HEK293 (cell line): ENCODE measurements around the gene IST1.
A peak's percentile ranks its signal among the peaks of the same experiment; 100 is the strongest.

ENCODE experiments used
- EGR2 ChIP-seq: fragments of 450-650 bp; formaldehyde crosslinking; IDR thresholded peaks from 2 replicates; pipeline ENCODE4 v1.5.1; 2016; ENCODE audit warnings: low read depth, missing biosample characterization, missing genetic modification characterization
- FEZF1 ChIP-seq: fragments of 450-650 bp; formaldehyde crosslinking; IDR thresholded peaks from 2 replicates; pipeline ENCODE4 v1.5.1; 2016; ENCODE audit warnings: missing biosample characterization, missing genetic modification characterization
- IKZF3 ChIP-seq: fragments of 450-650 bp; IDR thresholded peaks from 2 replicates; pipeline ENCODE4 v1.5.0; 2018; ENCODE audit warnings: missing biosample characterization, mild to moderate bottlenecking, missing genetic modification characterization, moderate library complexity
- KLF10 ChIP-seq: fragments of 450-650 bp; IDR thresholded peaks from 2 replicates; pipeline ENCODE4 v1.5.1; 2018; ENCODE audit warnings: missing biosample characterization, mild to moderate bottlenecking, missing genetic modification characterization
- KLF8 ChIP-seq: fragments of 450-650 bp; formaldehyde crosslinking; IDR thresholded peaks from 2 replicates; pipeline ENCODE4 v1.5.1; 2016; ENCODE audit warnings: missing biosample characterization, missing genetic modification characterization
- KLF9 ChIP-seq: fragments of 450-650 bp; formaldehyde crosslinking; IDR thresholded peaks from 2 replicates; pipeline ENCODE4 v1.5.1; 2016; ENCODE audit warnings: missing biosample characterization, missing genetic modification characterization, low read depth
- MZF1 ChIP-seq: fragments of 450-650 bp; formaldehyde crosslinking; IDR thresholded peaks from 2 replicates; pipeline ENCODE4 v1.5.1; 2017; ENCODE audit warnings: missing biosample characterization, missing genetic modification characterization, borderline replicate concordance
- SP2 ChIP-seq: fragments of 450-650 bp; formaldehyde crosslinking; IDR thresholded peaks from 2 replicates; pipeline ENCODE4 v1.5.1; 2016; ENCODE audit warnings: missing biosample characterization, missing genetic modification characterization
- SP3 ChIP-seq: fragments of 450-650 bp; formaldehyde crosslinking; IDR thresholded peaks from 2 replicates; pipeline ENCODE4 v1.5.1; 2016; ENCODE audit warnings: missing biosample characterization, missing genetic modification characterization
- SP7 ChIP-seq: fragments of 450-650 bp; formaldehyde crosslinking; IDR thresholded peaks from 2 replicates; pipeline ENCODE4 v1.5.1; 2016; ENCODE audit warnings: missing biosample characterization, missing genetic modification characterization
- YY1 ChIP-seq: fragments of 450-650 bp; formaldehyde crosslinking; IDR thresholded peaks from 2 replicates; pipeline ENCODE4 v1.5.1; 2018; ENCODE audit warnings: missing biosample characterization, missing genetic modification characterization
- ZBTB21 ChIP-seq: fragments of 450-650 bp; formaldehyde crosslinking; IDR thresholded peaks from 2 replicates; pipeline ENCODE4 v1.5.1; 2017; ENCODE audit warnings: missing biosample characterization, missing genetic modification characterization
- ZBTB8A ChIP-seq: fragments of 450-650 bp; formaldehyde crosslinking; IDR thresholded peaks from 2 replicates; pipeline ENCODE4 v1.5.1; 2016; ENCODE audit warnings: missing biosample characterization, missing genetic modification characterization
- ZNF302 ChIP-seq: fragments of 450-650 bp; formaldehyde crosslinking; IDR thresholded peaks from 2 replicates; pipeline ENCODE4 v1.5.1; 2016; ENCODE audit warnings: missing biosample characterization, missing genetic modification characterization, low read depth
- ZNF335 ChIP-seq: fragments of 450-650 bp; formaldehyde crosslinking; conservative IDR thresholded peaks from 2 replicates; pipeline ENCODE4 v1.5.1; 2016; ENCODE audit warnings: missing biosample characterization, missing genetic modification characterization
- ZNF341 ChIP-seq: fragments of 450-650 bp; formaldehyde crosslinking; IDR thresholded peaks from 2 replicates; pipeline ENCODE4; 2016; ENCODE audit warnings: low read depth, missing biosample characterization, missing genetic modification characterization
- ZNF423 ChIP-seq: fragments of 450-650 bp; formaldehyde crosslinking; IDR thresholded peaks from 2 replicates; pipeline ENCODE4 v1.5.1; 2016; ENCODE audit warnings: missing biosample characterization, missing genetic modification characterization
- ZNF510 ChIP-seq: fragments of 450-650 bp; formaldehyde crosslinking; IDR thresholded peaks from 2 replicates; pipeline ENCODE4 v1.5.1; 2018; ENCODE audit warnings: mild to moderate bottlenecking, missing genetic modification characterization, missing biosample characterization; ENCODE audit not compliant: insufficient replicate concordance
- ZNF561 ChIP-seq: fragments of 450-650 bp; IDR thresholded peaks from 2 replicates; pipeline ENCODE4 v1.5.1; 2018; ENCODE audit warnings: missing biosample characterization, missing genetic modification characterization, borderline replicate concordance
- ZNF776 ChIP-seq: fragments of 450-650 bp; formaldehyde crosslinking; IDR thresholded peaks from 2 replicates; pipeline ENCODE4 v1.5.0; 2017; ENCODE audit warnings: missing biosample characterization, missing genetic modification characterization, borderline replicate concordance
- ZNF843 ChIP-seq: fragments of 450-650 bp; formaldehyde crosslinking; IDR thresholded peaks from 2 replicates; pipeline ENCODE4 v1.5.1; 2016; ENCODE audit warnings: missing biosample characterization, missing genetic modification characterization
- ZSCAN23 ChIP-seq: fragments of 450-650 bp; formaldehyde crosslinking; IDR thresholded peaks from 2 replicates; pipeline ENCODE4 v1.5.1; 2016; ENCODE audit warnings: missing biosample characterization, missing genetic modification characterization
- TF ChIP-seq, protein P1 (sequence below): fragments of 450-650 bp; formaldehyde crosslinking; IDR thresholded peaks from 2 replicates; pipeline ENCODE4 v1.5.1; 2016; ENCODE audit warnings: missing biosample characterization, missing genetic modification characterization
- TF ChIP-seq, protein P2 (sequence below): fragments of 450-650 bp; formaldehyde crosslinking; IDR thresholded peaks from 2 replicates; pipeline ENCODE4 v1.5.1; 2017; ENCODE audit warnings: missing biosample characterization, missing genetic modification characterization
- TF ChIP-seq, protein P3 (sequence below): fragments of 450-650 bp; formaldehyde crosslinking; IDR thresholded peaks from 2 replicates; pipeline ENCODE4 v1.5.1; 2016; ENCODE audit warnings: missing biosample characterization, missing genetic modification characterization
- TF ChIP-seq, protein P4 (sequence below): fragments of 450-650 bp; formaldehyde crosslinking; IDR thresholded peaks from 2 replicates; pipeline ENCODE4 v1.5.1; 2017; ENCODE audit warnings: missing biosample characterization, mild to moderate bottlenecking, missing genetic modification characterization, moderate library complexity
- TF ChIP-seq, protein P5 (sequence below): fragments of 450-650 bp; formaldehyde crosslinking; optimal IDR thresholded peaks from 2 replicates; pipeline ENCODE3; 2016; ENCODE audit warnings: missing biosample characterization, mild to moderate bottlenecking, missing genetic modification characterization
- TF ChIP-seq, protein P6 (sequence below): fragments of 450-650 bp; formaldehyde crosslinking; IDR thresholded peaks from 2 replicates; pipeline ENCODE4 v1.5.1; 2016; ENCODE audit warnings: missing biosample characterization, missing genetic modification characterization

The IST1 gene

DNA sequence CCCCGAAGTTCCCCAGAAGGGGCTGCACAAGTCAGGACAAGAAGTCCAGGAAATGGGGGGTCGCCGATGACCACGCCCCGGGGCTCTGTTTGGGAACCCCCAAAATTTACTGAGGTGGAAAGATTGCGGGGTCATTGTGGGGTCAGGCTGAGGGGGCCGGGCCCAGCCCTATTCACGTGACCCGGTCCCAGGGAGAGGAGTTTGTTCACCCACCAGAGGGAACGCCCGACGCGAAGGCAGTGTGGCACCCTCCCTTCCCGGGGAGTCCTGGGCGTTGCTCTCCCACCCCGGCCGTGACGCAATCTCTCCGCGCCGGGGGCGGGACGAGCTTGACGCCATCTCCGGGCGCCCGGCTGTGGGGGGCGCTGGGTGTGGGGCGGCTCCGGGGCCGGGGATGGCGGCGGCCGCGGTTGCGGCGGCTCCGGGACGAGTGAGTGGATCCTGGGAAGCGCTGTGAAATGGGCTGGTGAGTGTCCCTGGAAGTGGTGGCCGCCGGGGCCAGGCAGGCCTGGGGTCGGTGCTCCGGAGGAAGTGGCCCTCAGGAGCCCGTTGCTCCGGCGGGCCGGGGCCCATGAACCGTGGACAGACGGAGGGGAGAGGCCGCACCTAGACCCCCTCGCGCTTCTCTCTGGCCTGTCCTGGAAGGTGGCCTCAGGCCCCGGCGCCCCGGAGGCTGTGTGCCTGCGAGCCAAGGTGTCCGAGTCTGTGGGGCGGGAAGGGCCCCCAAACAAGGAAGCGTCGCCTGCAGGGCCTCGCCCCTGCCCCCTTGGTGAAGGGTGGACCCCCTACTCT lies 49.5 kb upstream of the IST1 start, which contains the start of gene ATXN1L (continued):
- TF ChIP-seq, protein P1, sequence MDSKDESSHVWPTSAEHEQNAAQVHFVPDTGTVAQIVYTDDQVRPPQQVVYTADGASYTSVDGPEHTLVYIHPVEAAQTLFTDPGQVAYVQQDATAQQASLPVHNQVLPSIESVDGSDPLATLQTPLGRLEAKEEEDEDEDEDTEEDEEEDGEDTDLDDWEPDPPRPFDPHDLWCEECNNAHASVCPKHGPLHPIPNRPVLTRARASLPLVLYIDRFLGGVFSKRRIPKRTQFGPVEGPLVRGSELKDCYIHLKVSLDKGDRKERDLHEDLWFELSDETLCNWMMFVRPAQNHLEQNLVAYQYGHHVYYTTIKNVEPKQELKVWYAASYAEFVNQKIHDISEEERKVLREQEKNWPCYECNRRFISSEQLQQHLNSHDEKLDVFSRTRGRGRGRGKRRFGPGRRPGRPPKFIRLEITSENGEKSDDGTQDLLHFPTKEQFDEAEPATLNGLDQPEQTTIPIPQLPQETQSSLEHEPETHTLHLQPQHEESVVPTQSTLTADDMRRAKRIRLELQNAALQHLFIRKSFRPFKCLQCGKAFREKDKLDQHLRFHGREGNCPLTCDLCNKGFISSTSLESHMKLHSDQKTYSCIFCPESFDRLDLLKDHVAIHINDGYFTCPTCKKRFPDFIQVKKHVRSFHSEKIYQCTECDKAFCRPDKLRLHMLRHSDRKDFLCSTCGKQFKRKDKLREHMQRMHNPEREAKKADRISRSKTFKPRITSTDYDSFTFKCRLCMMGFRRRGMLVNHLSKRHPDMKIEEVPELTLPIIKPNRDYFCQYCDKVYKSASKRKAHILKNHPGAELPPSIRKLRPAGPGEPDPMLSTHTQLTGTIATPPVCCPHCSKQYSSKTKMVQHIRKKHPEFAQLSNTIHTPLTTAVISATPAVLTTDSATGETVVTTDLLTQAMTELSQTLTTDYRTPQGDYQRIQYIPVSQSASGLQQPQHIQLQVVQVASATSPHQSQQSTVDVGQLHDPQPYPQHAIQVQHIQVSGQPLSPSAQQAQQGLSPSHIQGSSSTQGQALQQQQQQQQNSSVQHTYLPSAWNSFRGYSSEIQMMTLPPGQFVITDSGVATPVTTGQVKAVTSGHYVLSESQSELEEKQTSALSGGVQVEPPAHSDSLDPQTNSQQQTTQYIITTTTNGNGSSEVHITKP = peak; percentile 73
- TF ChIP-seq, protein P2, sequence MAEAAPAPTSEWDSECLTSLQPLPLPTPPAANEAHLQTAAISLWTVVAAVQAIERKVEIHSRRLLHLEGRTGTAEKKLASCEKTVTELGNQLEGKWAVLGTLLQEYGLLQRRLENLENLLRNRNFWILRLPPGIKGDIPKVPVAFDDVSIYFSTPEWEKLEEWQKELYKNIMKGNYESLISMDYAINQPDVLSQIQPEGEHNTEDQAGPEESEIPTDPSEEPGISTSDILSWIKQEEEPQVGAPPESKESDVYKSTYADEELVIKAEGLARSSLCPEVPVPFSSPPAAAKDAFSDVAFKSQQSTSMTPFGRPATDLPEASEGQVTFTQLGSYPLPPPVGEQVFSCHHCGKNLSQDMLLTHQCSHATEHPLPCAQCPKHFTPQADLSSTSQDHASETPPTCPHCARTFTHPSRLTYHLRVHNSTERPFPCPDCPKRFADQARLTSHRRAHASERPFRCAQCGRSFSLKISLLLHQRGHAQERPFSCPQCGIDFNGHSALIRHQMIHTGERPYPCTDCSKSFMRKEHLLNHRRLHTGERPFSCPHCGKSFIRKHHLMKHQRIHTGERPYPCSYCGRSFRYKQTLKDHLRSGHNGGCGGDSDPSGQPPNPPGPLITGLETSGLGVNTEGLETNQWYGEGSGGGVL = peak; percentile 93
- TF ChIP-seq KLF8 = peak; percentile 92
- peak; percentile 87 for TF ChIP-seq ZNF561 (tag by site-specific recombination)
- TF ChIP-seq ZNF423 (tag by site-specific recombination) = peak; percentile 95
- peak; percentile 61 for TF ChIP-seq IKZF3
- TF ChIP-seq FEZF1 (tag by site-specific recombination) = no peak
- TF ChIP-seq, protein P3, sequence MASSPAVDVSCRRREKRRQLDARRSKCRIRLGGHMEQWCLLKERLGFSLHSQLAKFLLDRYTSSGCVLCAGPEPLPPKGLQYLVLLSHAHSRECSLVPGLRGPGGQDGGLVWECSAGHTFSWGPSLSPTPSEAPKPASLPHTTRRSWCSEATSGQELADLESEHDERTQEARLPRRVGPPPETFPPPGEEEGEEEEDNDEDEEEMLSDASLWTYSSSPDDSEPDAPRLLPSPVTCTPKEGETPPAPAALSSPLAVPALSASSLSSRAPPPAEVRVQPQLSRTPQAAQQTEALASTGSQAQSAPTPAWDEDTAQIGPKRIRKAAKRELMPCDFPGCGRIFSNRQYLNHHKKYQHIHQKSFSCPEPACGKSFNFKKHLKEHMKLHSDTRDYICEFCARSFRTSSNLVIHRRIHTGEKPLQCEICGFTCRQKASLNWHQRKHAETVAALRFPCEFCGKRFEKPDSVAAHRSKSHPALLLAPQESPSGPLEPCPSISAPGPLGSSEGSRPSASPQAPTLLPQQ (tag by site-specific recombination) = peak; percentile 52; the same call in 1 of the 2 replicates
- peak; percentile 85 for TF ChIP-seq SP2 (tag by site-specific recombination)
- TF ChIP-seq YY1 (tag by site-specific recombination) = peak; percentile 73
- TF ChIP-seq ZSCAN23 (tag by site-specific recombination) = no peak
- TF ChIP-seq EGR2 = peak; percentile 41
- TF ChIP-seq ZNF341 (tag by site-specific recombination) = no peak
- TF ChIP-seq ZNF776 (tag by site-specific recombination) = no peak
- TF ChIP-seq, protein P4, sequence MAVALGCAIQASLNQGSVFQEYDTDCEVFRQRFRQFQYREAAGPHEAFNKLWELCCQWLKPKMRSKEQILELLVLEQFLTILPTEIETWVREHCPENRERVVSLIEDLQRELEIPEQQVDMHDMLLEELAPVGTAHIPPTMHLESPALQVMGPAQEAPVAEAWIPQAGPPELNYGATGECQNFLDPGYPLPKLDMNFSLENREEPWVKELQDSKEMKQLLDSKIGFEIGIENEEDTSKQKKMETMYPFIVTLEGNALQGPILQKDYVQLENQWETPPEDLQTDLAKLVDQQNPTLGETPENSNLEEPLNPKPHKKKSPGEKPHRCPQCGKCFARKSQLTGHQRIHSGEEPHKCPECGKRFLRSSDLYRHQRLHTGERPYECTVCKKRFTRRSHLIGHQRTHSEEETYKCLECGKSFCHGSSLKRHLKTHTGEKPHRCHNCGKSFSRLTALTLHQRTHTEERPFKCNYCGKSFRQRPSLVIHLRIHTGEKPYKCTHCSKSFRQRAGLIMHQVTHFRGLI (tag by site-specific recombination) = peak; percentile 55; the same call in 1 of the 2 replicates
- 0 out of 2 replicates have a peak, but pooled peaks have one; percentile 51 for TF ChIP-seq ZBTB21
- peak; percentile 60 for TF ChIP-seq ZNF335
- no peak; the same call in 1 of the 2 replicates for TF ChIP-seq ZNF843 (tag by site-specific recombination)
- TF ChIP-seq, protein P5, sequence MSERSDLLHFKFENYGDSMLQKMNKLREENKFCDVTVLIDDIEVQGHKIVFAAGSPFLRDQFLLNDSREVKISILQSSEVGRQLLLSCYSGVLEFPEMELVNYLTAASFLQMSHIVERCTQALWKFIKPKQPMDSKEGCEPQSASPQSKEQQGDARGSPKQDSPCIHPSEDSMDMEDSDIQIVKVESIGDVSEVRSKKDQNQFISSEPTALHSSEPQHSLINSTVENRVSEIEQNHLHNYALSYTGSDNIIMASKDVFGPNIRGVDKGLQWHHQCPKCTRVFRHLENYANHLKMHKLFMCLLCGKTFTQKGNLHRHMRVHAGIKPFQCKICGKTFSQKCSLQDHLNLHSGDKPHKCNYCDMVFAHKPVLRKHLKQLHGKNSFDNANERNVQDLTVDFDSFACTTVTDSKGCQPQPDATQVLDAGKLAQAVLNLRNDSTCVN (tag by site-specific recombination) = peak; percentile 8
- peak; percentile 90 for TF ChIP-seq SP3 (tag by site-specific recombination)
- TF ChIP-seq KLF9 = peak; percentile 84
- no peak for TF ChIP-seq ZNF302 (tag by site-specific recombination)
- peak; percentile 79 for TF ChIP-seq ZBTB8A (tag by site-specific recombination)
- TF ChIP-seq, protein P6, sequence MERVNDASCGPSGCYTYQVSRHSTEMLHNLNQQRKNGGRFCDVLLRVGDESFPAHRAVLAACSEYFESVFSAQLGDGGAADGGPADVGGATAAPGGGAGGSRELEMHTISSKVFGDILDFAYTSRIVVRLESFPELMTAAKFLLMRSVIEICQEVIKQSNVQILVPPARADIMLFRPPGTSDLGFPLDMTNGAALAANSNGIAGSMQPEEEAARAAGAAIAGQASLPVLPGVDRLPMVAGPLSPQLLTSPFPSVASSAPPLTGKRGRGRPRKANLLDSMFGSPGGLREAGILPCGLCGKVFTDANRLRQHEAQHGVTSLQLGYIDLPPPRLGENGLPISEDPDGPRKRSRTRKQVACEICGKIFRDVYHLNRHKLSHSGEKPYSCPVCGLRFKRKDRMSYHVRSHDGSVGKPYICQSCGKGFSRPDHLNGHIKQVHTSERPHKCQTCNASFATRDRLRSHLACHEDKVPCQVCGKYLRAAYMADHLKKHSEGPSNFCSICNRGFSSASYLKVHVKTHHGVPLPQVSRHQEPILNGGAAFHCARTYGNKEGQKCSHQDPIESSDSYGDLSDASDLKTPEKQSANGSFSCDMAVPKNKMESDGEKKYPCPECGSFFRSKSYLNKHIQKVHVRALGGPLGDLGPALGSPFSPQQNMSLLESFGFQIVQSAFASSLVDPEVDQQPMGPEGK (tag by site-specific recombination) = peak; percentile 96
- TF ChIP-seq KLF10 (tag by site-specific recombination) = peak; percentile 86
- TF ChIP-seq SP7 (tag by site-specific recombination) = peak; percentile 45; the same call in 1 of the 2 replicates
- no peak for TF ChIP-seq MZF1 (tag by site-specific recombination)
- no peak for TF ChIP-seq ZNF510
